Measurements from ENCODE around the gene LRCOL1.

The LRCOL1 gene

GRCh38 chr12:132633901-132634300 is 23.5 kb upstream of the LRCOL1 start:
- Histone ChIP-seq H3K4me3 (ENCODE audit: low read length) (no peak overlapping the region), H3K4me1 (ENCODE audit: insufficient read depth, low read length) (no peaks in the 10 kb centered on the region), H3K9me3 (ENCODE audit: insufficient read depth, low read depth, low read length) (no peaks in the 10 kb centered on the region), H3K27me3 (ENCODE audit: insufficient read depth, low read length) (no peaks in the 10 kb centered on the region), H3K27ac (ENCODE audit: low read depth, low read length) (no peak overlapping the region), H3K36me3 (ENCODE audit: insufficient read depth, low read length) (peaks cover 99% of the 10 kb centered on the region), H3K9ac (ENCODE audit: low read depth, low read length) (no peak overlapping the region)
- WGBS: 94% methylated on average over 10 of the region's 10 CpGs

- Histone ChIP-seq H3K4me3 (ENCODE audit: low read length) (no peak overlapping the region), H3K9ac (ENCODE audit: low read depth, low read length) (no peak overlapping the region), H3K9me3 (ENCODE audit: insufficient read depth, low read depth, low read length) (no peaks in the 10 kb centered on the region), H3K27ac (ENCODE audit: low read depth, low read length) (no peak overlapping the region), H3K4me1 (ENCODE audit: insufficient read depth, low read length) (no peaks in the 10 kb centered on the region), H3K36me3 (ENCODE audit: insufficient read depth, low read length) (peaks cover 98% of the 10 kb centered on the region), H3K27me3 (ENCODE audit: insufficient read depth, low read length) (no peaks in the 10 kb centered on the region)
- WGBS: 95% methylated on average over 8 of the region's 8 CpGs
Observed at GRCh38 chr12:132633398-132633797, 23.0 kb upstream of the LRCOL1 start.

- 91% methylated on average over 17 of the region's 17 CpGs for WGBS
- Histone ChIP-seq H3K36me3 (ENCODE audit: insufficient read depth, low read length) (peaks cover 93% of the 10 kb centered on the region), H3K4me3 (ENCODE audit: low read length) (no peak overlapping the region), H3K4me1 (ENCODE audit: insufficient read depth, low read length) (no peaks in the 10 kb centered on the region), H3K27me3 (ENCODE audit: insufficient read depth, low read length) (no peaks in the 10 kb centered on the region), H3K9ac (ENCODE audit: low read depth, low read length) (no peak overlapping the region), H3K27ac (ENCODE audit: low read depth, low read length) (no peak overlapping the region), H3K9me3 (ENCODE audit: insufficient read depth, low read depth, low read length) (no peaks in the 10 kb centered on the region)
Observed at GRCh38 chr12:132632521-132633228, 22.3 kb upstream of the LRCOL1 start.

- Histone ChIP-seq H3K4me3 (ENCODE audit: low read length) (no peak overlapping the region), H3K27me3 (ENCODE audit: insufficient read depth, low read length) (no peaks in the 10 kb centered on the region), H3K36me3 (ENCODE audit: insufficient read depth, low read length) (peaks cover 89% of the 10 kb centered on the region), H3K9me3 (ENCODE audit: insufficient read depth, low read depth, low read length) (no peaks in the 10 kb centered on the region), H3K9ac (ENCODE audit: low read depth, low read length) (no peak overlapping the region), H3K4me1 (ENCODE audit: insufficient read depth, low read length) (no peaks in the 10 kb centered on the region), H3K27ac (ENCODE audit: low read depth, low read length) (no peak overlapping the region)
- WGBS: 90% methylated on average over 11 of the region's 11 CpGs
Observed at GRCh38 chr12:132631666-132632065, 21.3 kb upstream of the LRCOL1 start.

GRCh38 chr12:132630672-132631071 is 20.3 kb upstream of the LRCOL1 start:
- Histone ChIP-seq H3K4me1 (ENCODE audit: insufficient read depth, low read length) (no peaks in the 10 kb centered on the region), H3K4me3 (ENCODE audit: low read length) (no peak overlapping the region), H3K9me3 (ENCODE audit: insufficient read depth, low read depth, low read length) (no peaks in the 10 kb centered on the region), H3K27me3 (ENCODE audit: insufficient read depth, low read length) (no peaks in the 10 kb centered on the region), H3K36me3 (ENCODE audit: insufficient read depth, low read length) (peaks cover 89% of the 10 kb centered on the region), H3K27ac (ENCODE audit: low read depth, low read length) (no peak overlapping the region), H3K9ac (ENCODE audit: low read depth, low read length) (no peak overlapping the region)
- 96% methylated on average over 6 of the region's 6 CpGs for WGBS

GRCh38 chr12:132629330-132629729 is 18.9 kb upstream of the LRCOL1 start:
- H3K9ac ChIP-seq (ENCODE audit: low read depth, low read length): no peak overlapping the region
- H3K4me3 ChIP-seq (ENCODE audit: low read length): no peak overlapping the region
- no peak overlapping the region for H3K27ac ChIP-seq (ENCODE audit: low read depth, low read length)
- no peaks in the 10 kb centered on the region for H3K27me3 ChIP-seq (ENCODE audit: insufficient read depth, low read length)
- H3K36me3 ChIP-seq (ENCODE audit: insufficient read depth, low read length): peaks cover 89% of the 10 kb centered on the region
- WGBS: 97% methylated on average over 6 of the region's 6 CpGs
- no peaks in the 10 kb centered on the region for H3K9me3 ChIP-seq (ENCODE audit: insufficient read depth, low read depth, low read length)
- no peaks in the 10 kb centered on the region for H3K4me1 ChIP-seq (ENCODE audit: insufficient read depth, low read length)

GRCh38 chr12:132625731-132626430 is 15.5 kb upstream of the LRCOL1 start:
- H3K9me3 ChIP-seq (ENCODE audit: insufficient read depth, low read depth, low read length): no peaks in the 10 kb centered on the region
- H3K36me3 ChIP-seq (ENCODE audit: insufficient read depth, low read length): peaks cover 67% of the 10 kb centered on the region
- H3K4me3 ChIP-seq (ENCODE audit: low read length): no peak overlapping the region
- H3K9ac ChIP-seq (ENCODE audit: low read depth, low read length): no peak overlapping the region
- no peaks in the 10 kb centered on the region for H3K4me1 ChIP-seq (ENCODE audit: insufficient read depth, low read length)
- no peak overlapping the region for H3K27ac ChIP-seq (ENCODE audit: low read depth, low read length)
- H3K27me3 ChIP-seq (ENCODE audit: insufficient read depth, low read length): peaks cover 3% of the 10 kb centered on the region
- 96% methylated on average over 24 of the region's 24 CpGs for WGBS

- Histone ChIP-seq H3K9ac (ENCODE audit: low read depth, low read length) (no peak overlapping the region), H3K27ac (ENCODE audit: low read depth, low read length) (no peak overlapping the region), H3K9me3 (ENCODE audit: insufficient read depth, low read depth, low read length) (no peaks in the 10 kb centered on the region), H3K36me3 (ENCODE audit: insufficient read depth, low read length) (peaks cover 59% of the 10 kb centered on the region), H3K4me3 (ENCODE audit: low read length) (no peak overlapping the region), H3K4me1 (ENCODE audit: insufficient read depth, low read length) (no peaks in the 10 kb centered on the region), H3K27me3 (ENCODE audit: insufficient read depth, low read length) (peaks cover 12% of the 10 kb centered on the region)
- WGBS: 94% methylated on average over 32 of the region's 32 CpGs
Observed at GRCh38 chr12:132624910-132625630, 14.7 kb upstream of the LRCOL1 start.

- WGBS: 96% methylated on average over 22 of the region's 22 CpGs
- H3K27me3 ChIP-seq (ENCODE audit: insufficient read depth, low read length): peaks cover 19% of the 10 kb centered on the region
- no peaks in the 10 kb centered on the region for H3K4me1 ChIP-seq (ENCODE audit: insufficient read depth, low read length)
- no peak overlapping the region for H3K27ac ChIP-seq (ENCODE audit: low read depth, low read length)
- no peak overlapping the region for H3K9ac ChIP-seq (ENCODE audit: low read depth, low read length)
- no peaks in the 10 kb centered on the region for H3K9me3 ChIP-seq (ENCODE audit: insufficient read depth, low read depth, low read length)
- no peak overlapping the region for H3K4me3 ChIP-seq (ENCODE audit: low read length)
- peaks cover 51% of the 10 kb centered on the region for H3K36me3 ChIP-seq (ENCODE audit: insufficient read depth, low read length)
Observed at GRCh38 chr12:132624186-132624855, 13.9 kb upstream of the LRCOL1 start.

GRCh38 chr12:132623072-132623869 is 12.9 kb upstream of the LRCOL1 start:
- no peaks in the 10 kb centered on the region for H3K9me3 ChIP-seq (ENCODE audit: insufficient read depth, low read depth, low read length)
- H3K9ac ChIP-seq (ENCODE audit: low read depth, low read length): no peak overlapping the region
- no peak overlapping the region for H3K4me3 ChIP-seq (ENCODE audit: low read length)
- H3K4me1 ChIP-seq (ENCODE audit: insufficient read depth, low read length): no peaks in the 10 kb centered on the region
- 91% methylated on average over 25 of the region's 25 CpGs for WGBS
- peaks cover 26% of the 10 kb centered on the region for H3K27me3 ChIP-seq (ENCODE audit: insufficient read depth, low read length)
- H3K36me3 ChIP-seq (ENCODE audit: insufficient read depth, low read length): peaks cover 43% of the 10 kb centered on the region
- no peak overlapping the region for H3K27ac ChIP-seq (ENCODE audit: low read depth, low read length)

All from HUES64 (cell line).